ENCODE measurements around the gene IRAK2.
A peak's percentile ranks its signal among the peaks of the same experiment; 100 is the strongest.

Gene IRAK2

DNA sequence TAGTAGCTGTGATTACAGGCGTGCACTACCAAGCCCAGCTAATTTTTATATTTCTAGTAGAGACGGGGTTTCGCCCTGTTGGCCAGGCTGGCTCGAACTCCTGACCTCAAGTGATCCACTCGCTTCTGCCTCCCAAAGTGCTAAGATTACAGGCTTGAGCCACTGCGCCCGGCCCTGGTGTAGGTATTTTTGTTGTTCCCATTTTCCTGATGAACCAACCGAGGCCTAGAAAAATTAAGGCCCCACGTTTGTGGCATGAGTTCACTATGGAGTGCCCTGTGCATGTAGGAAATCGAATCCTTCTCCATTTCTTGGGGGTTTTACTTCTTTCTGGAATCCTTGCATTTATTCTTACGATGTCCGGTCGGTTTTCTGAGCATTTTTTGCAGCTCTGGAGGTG is 69.3 kb downstream of the IRAK2 start:
- H3K4me3 Mint-ChIP-seq = no peak overlapping the region
- no peak for DNase-seq
- CTCF ChIA-PET = no interaction called here
- H3K27ac Mint-ChIP-seq = no peak overlapping the region
- H3K9me3 Mint-ChIP-seq = peaks cover 8% of the 10 kb centered on the region
- peaks cover 33% of the 10 kb centered on the region for H3K4me1 Mint-ChIP-seq
- H3K36me3 Mint-ChIP-seq = peaks cover 26% of the 10 kb centered on the region
- H3K27me3 Mint-ChIP-seq = no peaks in the 10 kb centered on the region

DNA sequence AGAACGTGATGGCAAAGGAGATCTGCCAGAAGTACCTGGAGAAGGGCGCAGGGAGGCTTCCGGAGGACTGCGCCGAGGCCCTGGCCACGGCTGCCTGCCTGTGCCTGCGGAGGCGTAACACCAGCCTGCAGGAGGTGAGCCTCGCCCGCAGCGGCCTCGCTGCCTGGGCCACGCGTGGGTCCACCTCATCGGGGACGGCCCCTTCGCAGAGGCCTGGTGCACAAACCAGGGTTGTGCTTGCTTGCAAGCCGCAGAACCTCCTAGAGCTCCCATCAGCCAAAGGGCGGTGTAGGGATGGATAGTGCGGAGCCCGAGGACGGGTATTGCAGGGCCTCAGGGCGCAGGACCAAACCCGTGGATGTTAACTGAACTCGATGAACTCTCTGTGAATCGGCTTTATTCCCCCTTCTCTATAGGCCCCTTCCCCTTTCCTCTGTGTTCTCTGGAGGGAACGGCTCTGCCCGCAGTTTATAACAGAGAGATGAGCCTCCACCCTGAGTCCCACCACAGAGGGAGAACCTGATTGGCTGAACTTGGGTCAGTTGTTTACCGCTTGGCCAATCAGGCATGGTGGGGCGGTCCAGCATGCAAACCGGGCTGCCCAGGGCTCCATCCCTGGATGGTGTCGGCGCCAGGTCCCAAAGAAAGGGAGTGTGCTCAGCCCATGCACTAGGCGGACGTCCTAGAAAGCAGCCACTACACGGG is 70.0 kb downstream of the IRAK2 start:
- CTCF ChIA-PET = no interaction called here
- DNase-seq = no peak
- H3K27ac Mint-ChIP-seq = no peak overlapping the region
- H3K9me3 Mint-ChIP-seq = peaks cover 8% of the 10 kb centered on the region
- H3K4me3 Mint-ChIP-seq = no peak overlapping the region
- peaks cover 35% of the 10 kb centered on the region for H3K4me1 Mint-ChIP-seq
- no peaks in the 10 kb centered on the region for H3K27me3 Mint-ChIP-seq
- H3K36me3 Mint-ChIP-seq = peaks cover 31% of the 10 kb centered on the region

DNA sequence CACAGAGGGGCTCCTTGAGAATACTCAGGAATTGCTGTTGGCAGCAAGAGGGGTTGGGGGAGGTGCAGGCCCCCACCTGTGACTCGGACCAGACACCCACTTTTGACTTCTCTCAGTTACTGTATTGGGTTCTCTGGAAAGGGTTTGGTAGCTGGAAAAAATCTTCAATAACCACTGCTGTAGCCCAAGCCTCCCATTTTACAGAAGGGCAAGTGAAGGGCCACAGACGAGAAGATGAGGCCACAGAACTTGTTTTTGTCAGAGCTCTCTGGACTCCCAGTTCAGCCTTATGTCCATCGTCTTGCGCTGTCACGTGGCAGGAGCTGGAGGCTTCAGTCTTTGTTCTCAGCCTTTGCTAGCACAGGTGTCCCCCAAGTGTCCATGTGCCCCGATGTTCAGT is 70.8 kb downstream of the IRAK2 start:
- DNase-seq = no peak
- Mint-ChIP-seq H3K36me3 (peaks cover 31% of the 10 kb centered on the region), H3K27me3 (no peaks in the 10 kb centered on the region), H3K4me1 (peaks cover 38% of the 10 kb centered on the region), H3K9me3 (peaks cover 8% of the 10 kb centered on the region), H3K4me3 (no peak overlapping the region), H3K27ac (no peak overlapping the region)
- CTCF ChIA-PET = interaction anchor here (0.6 kb wide), 1 partner anchor 28 kb away, joined by 4 read pairs; no protein-coding TSS in a partner anchor

DNA sequence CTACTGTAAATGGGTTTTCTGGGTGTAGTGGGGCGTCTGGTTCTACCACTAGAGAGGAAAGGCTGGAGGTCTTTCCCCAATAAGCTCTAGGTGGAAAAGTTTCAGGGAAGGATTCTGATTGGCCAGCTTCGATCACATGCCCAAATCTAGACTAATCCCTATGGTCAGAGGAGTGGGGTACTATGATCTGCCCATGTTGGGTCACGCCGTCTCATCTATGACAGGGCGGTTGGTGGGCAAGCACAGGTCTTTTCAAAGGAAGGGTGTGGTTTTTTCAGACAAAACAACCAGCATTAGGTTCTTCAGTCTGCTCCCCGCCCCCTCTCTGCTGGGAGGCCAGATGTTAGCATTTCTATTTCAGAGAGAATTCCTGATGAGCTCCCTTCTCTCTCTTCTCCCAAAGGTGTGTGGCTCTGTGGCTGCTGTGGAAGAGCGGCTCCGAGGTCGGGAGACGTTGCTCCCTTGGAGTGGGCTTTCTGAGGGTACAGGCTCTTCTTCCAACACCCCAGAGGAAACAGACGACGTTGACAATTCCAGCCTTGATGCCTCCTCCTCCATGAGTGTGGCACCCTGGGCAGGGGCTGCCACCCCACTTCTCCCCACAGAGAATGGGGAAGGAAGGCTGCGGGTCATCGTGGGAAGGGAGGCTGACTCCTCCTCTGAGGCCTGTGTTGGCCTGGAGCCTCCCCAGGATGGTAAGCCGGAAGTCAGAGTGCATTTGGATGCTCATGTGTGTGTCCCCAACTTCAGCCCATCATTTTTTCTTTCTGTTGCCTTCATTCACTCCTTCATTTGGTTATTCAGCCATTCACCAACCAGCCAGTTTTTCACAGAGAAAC is 73.8 kb downstream of the IRAK2 start:
- H3K4me1 Mint-ChIP-seq = peaks cover 63% of the 10 kb centered on the region
- peak; percentile 70 for DNase-seq
- H3K27me3 Mint-ChIP-seq = no peaks in the 10 kb centered on the region
- H3K27ac Mint-ChIP-seq = peak overlapping the region; percentile 96
- H3K36me3 Mint-ChIP-seq = peaks cover 31% of the 10 kb centered on the region
- peaks cover 8% of the 10 kb centered on the region for H3K9me3 Mint-ChIP-seq
- CTCF ChIA-PET = interaction anchor here (1.6 kb wide), 1 partner anchor 47 kb away, joined by 5 read pairs; no protein-coding TSS in a partner anchor
- H3K4me3 Mint-ChIP-seq = peak overlapping the region; percentile 11

DNA sequence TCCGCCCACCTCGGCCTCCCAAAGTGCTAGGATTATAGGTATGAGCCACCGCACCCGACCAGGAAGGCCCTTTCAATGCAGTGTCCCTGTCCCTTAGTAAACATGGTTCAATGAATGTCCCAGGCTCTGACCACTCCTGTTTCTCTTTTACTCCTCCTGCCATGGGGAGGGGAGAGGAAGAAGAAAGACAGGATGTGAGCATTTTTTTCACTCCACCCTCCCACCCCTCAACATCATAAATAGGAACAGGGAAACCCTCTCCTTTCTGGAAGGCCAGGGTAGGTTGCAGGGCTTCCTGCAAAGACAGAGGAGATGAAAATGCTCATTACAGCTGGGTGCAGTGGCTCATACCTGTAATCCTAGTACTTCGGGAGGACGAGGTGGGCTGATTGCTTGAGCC is 76.1 kb downstream of the IRAK2 start:
- CTCF ChIA-PET = interaction anchor here (1.0 kb wide), 1 partner anchor 23 kb away, joined by 3 read pairs; no protein-coding TSS in a partner anchor
- Mint-ChIP-seq H3K4me3 (no peak overlapping the region), H3K4me1 (peaks cover 68% of the 10 kb centered on the region), H3K36me3 (peaks cover 51% of the 10 kb centered on the region), H3K27me3 (no peaks in the 10 kb centered on the region), H3K27ac (peak overlapping the region; percentile 70), H3K9me3 (peaks cover 27% of the 10 kb centered on the region)
- DNase-seq = no peak

DNA sequence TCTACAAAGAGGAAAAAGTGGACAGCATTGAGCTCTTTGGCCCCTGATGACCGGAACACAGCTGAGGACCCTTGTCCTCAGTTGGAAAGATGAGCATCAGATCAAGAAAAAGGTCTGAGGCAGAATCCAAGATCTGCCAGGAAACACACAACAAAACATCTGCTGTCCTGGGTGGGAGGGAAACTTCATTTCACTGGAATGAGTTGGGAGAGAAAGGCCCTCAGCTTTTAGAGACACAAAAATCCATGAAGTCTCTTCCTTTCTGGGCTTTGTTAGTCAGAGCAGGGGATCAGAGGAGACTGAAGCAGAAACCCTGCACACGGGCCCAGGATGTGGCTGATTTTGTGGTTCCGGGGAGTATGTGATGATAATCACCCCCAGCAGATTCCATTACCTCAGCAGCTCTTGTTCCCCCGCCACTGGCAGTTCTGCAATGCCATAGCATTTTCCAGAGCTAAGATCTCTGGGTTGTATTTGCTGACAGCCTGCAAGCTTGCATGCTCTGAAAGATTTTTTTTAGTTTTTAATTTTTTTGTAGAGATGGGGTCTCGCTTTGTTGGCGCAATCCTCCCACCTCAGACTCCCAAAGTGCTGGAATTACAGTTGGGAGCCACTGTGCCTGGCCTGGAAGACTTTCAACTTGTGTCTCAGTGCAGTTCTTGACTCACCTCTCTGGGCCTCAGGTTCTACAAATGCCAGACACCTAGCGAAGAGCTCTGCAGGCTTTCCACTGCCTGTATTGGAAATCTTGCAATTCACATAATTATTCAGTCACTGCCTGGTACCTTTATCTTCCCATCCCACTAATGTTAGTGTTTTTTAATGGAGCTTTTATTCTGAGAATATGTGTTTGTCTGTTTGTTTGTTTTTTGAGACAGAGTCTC is 77.7 kb downstream of the IRAK2 start:
- Mint-ChIP-seq H3K27ac (peak overlapping the region; percentile 95), H3K4me1 (peaks cover 66% of the 10 kb centered on the region), H3K36me3 (peaks cover 46% of the 10 kb centered on the region), H3K4me3 (peak overlapping the region; percentile 37), H3K9me3 (peaks cover 30% of the 10 kb centered on the region), H3K27me3 (no peaks in the 10 kb centered on the region)
- CTCF ChIA-PET = interaction anchor here (0.7 to 1.4 kb wide), 5 partner anchors 16 to 21 kb away, joined by 3 to 4 read pairs (median 3); no protein-coding TSS in a partner anchor
- DNase-seq = peak; percentile 90

DNA sequence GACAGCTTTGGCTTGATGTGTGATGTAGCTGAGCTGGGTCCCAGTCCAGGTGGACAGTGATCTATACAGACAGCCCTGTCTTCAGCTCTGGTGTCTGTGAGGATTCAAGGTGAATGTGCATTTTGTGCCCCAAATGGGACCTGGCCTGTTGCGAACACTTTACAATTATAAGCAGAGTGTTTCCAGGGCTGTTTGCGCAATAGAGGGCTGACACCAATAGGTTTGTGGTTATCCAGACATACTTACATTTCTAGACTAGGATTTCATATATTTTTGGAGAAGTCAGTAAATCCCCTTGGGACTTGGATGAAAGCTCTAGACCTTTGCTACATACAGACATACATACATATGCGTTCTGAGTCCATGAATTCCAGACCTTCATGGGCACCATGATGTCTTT is 79.3 kb downstream of the IRAK2 start:
- H3K36me3 Mint-ChIP-seq = peaks cover 40% of the 10 kb centered on the region
- H3K4me1 Mint-ChIP-seq = peaks cover 60% of the 10 kb centered on the region
- CTCF ChIA-PET = interaction anchor here (0.8 to 1.4 kb wide), 2 partner anchors 18 to 20 kb away, joined by 3 read pairs; no protein-coding TSS in a partner anchor
- no peaks in the 10 kb centered on the region for H3K27me3 Mint-ChIP-seq
- no peak overlapping the region for H3K27ac Mint-ChIP-seq
- H3K9me3 Mint-ChIP-seq = peaks cover 26% of the 10 kb centered on the region
- no peak overlapping the region for H3K4me3 Mint-ChIP-seq
- no peak for DNase-seq

DNA sequence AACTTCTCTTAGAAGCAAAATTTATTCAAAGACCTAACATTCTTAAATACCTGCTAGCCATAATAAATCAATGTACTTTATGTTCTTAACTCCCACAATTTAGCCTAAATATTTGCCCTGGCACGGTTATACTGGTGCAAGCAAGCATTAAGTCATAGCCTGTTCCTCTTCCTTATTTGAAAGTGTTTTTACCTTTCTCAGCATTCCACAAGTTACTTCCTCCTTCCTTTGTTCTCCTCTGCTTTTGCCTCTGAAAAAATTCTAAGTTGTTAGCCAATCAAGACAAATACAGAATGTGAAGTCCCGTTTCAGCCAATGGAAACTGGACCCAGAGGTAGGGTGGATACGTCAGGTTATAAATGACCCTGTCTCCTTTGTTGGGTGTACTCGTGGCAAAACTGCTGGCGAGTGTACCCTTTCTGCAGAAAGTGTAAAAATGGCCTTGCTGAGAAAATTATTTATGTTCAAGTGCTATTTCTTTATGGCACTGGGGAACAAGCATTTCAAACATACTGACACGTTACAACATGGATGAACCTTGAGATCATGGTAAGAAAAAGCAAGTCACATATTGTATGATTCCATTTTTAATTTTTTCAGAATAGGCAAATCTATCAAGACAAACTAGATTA is 80.5 kb downstream of the IRAK2 start:
- H3K4me1 Mint-ChIP-seq = peaks cover 61% of the 10 kb centered on the region
- CTCF ChIA-PET = interaction anchor here (1.1 kb wide), 1 partner anchor 81 kb away, joined by 3 read pairs; no protein-coding TSS in a partner anchor

DNA sequence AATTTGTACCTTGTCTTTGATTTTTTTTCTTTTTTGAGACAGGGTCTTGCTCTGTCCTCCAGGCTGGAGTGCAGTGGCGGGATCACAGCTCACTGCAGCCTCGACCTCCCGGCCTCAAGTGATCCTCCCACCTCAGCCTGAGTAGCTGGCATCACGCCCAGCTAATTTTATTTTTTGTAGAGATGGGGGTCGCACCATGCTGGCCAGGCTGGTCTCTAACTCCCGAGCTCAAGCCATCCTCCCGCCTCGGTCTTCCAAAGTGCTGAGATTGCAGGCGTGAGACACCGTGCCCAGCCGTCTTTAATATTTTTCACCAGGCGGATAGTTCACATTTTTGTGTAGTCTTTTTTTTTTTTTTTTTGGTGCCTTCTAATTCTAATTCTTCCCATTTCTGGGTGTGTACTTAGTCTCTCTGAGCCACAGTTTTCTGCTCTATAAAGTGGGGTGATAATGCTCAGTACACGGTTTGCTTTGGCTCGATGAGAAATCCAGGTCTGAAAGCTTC is 83.0 kb downstream of the IRAK2 start:
- CTCF ChIA-PET = interaction anchor here (0.6 to 1.6 kb wide), 3 partner anchors 16 to 131 kb away, joined by 3 to 4 read pairs (median 4); partner anchors contain the start of gene BRK1
- no peak for DNase-seq
- Mint-ChIP-seq H3K36me3 (peaks cover 59% of the 10 kb centered on the region), H3K4me1 (peaks cover 56% of the 10 kb centered on the region), H3K4me3 (peak overlapping the region; percentile 65), H3K27me3 (no peaks in the 10 kb centered on the region), H3K9me3 (peaks cover 26% of the 10 kb centered on the region), H3K27ac (peak overlapping the region; percentile 93)

More for the DNA sequence above, 80.5 kb downstream of the IRAK2 start:
- Mint-ChIP-seq H3K27me3 (no peaks in the 10 kb centered on the region), H3K4me3 (no peak overlapping the region), H3K27ac (no peak overlapping the region), H3K9me3 (peaks cover 26% of the 10 kb centered on the region), H3K36me3 (peaks cover 43% of the 10 kb centered on the region)
- no peak for DNase-seq

DNA sequence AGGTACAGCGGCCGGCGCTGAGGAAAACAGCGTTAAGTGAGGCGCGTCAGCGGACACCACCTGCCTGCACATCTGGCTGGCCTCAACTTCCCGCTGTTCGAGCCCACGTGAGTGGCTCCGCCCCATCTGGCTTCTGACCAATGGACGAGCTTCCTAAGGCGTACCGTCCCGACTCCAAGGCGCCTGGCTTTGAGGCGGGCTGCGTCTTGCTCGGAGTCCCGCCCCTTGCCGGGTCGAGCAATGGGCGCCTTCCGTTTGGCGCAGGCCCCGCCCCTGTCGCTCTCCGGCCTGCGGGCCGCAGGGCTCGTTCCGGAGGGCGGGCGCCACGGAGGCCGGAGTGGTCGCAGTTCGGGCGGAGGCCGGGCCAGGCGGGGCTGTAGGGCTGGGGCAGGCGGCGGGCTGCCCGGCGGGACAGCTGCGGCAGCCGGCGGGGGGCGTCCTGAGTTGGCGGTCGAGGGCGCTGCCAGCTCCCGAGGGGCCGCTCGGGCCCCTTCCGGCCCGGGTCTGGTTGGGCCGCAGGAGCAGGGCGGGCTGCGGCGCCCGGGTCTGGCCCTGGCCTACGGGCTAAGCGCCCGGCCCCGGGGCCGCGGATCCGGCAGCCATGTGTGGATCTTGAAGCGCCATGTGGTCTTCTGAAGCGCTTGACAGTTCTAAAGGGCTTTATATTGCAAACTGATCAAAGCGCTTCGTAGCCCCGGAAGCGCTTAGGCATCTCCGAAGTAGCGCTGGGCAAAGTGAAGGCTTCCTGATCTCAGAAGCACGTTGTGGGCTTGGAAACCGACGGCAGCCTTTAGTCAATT is 83.7 kb downstream of the IRAK2 start, which contains the start of gene TATDN2:
Gene TATDN2, plus strand, starts transcription at position 276 of the 800 bp plus-strand sequence. CDS start 742 bp downstream, outside the sequence.
- H3K4me3 Mint-ChIP-seq = peak within 1 kb of the TSS; percentile 96
- peak within 1 kb of the TSS; percentile 93 for H3K27ac Mint-ChIP-seq
- H3K36me3 Mint-ChIP-seq = peaks cover 64% of the 10 kb centered on the region
- DNase-seq = peak; percentile 96
- H3K27me3 Mint-ChIP-seq = no peaks in the 10 kb centered on the region
- peaks cover 56% of the 10 kb centered on the region for H3K4me1 Mint-ChIP-seq
- H3K9me3 Mint-ChIP-seq = peaks cover 26% of the 10 kb centered on the region
- CTCF ChIA-PET = interaction anchor here (0.6 to 1.6 kb wide), 5 partner anchors 16 to 132 kb away, joined by 3 to 4 read pairs (median 4); partner anchors contain the start of gene BRK1

DNA sequence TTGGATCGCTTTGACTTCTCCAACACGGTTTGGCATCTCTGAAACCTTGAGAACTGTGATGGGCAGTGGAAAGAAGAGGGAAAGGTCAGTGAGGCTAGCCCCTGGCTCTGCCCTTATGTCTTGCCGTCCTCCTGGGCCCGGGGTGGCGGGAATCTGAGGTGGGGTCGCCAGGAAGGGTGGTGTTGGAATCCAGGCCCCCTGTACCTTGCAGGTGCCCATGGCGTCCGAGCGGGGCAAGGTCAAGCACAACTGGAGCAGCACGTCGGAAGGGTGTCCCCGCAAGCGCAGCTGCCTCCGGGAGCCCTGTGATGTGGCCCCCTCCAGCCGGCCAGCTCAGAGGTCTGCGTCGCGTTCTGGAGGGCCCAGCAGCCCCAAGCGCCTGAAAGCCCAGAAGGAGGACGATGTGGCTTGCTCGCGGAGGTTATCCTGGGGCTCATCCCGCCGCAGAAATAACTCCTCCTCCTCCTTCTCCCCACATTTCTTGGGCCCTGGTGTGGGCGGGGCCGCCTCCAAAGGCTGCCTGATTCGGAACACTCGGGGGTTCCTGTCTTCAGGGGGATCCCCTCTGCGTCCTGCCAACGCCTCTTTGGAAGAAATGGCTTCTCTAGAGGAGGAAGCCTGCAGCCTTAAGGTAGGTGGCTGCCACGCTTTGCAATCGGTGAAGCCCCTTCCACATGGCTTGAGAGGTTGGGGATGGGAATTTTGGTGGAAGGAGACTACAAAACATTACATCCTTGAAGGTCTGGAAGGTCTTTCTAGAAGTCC is 84.4 kb downstream of the IRAK2 start:
- peak; percentile 73 for DNase-seq
- CTCF ChIA-PET = interaction anchor here (0.6 to 1.6 kb wide), 4 partner anchors 15 to 402 kb away, joined by 3 to 4 read pairs (median 4); partner anchors contain the start of gene BRK1
- H3K4me1 Mint-ChIP-seq = peaks cover 57% of the 10 kb centered on the region

More for the DNA sequence above, 84.4 kb downstream of the IRAK2 start:
- Mint-ChIP-seq H3K9me3 (peaks cover 22% of the 10 kb centered on the region), H3K4me3 (peak overlapping the region; percentile 96), H3K27me3 (no peaks in the 10 kb centered on the region), H3K27ac (peak overlapping the region; percentile 89), H3K36me3 (peaks cover 66% of the 10 kb centered on the region)

Data from activated naive CD4-positive, alpha-beta T cell treated with anti-CD3 and anti-CD28 coated beads, Interleukin-2, amount 10 ng/mL, durations not matched to agents 7 days and 5 days (primary cell).